IMR-90 (cell line): ENCODE data around the gene SLC66A3. TPM values are rescaled to one million over a fixed set of nuclear protein-coding genes. Genes with fewer than 3 reads are reported as not detected.

Source experiments
- ATAC-seq: fragments of 200-7000 bp; cut with Tn5 transposase; 2 replicates; pipeline ENCODE4 v1.9.1; 2020; ENCODE audit warnings: low read depth, mild to moderate bottlenecking, moderate library complexity
- BruUV-seq: library from RNA; stranded (reverse); fragments of 400-500 nt; replicated peaks from 2 replicates; lab custom pipeline; 2021; lab: Mats Ljungman, UMichigan
- CTCF ChIA-PET: fragments of 300-600 bp; formaldehyde crosslinking; extraction: SDS; loops from one replicate; lab custom pipeline; 2021; ENCODE audit warnings: antibody characterized with exemption; lab: Yijun Ruan, JAX
- POLR2A ChIA-PET: fragments of 300-600 bp; sonication (Branson Sonifier 250); formaldehyde crosslinking; loops from one replicate; lab custom pipeline; 2022; ENCODE audit warnings: antibody characterized with exemption; ENCODE audit not compliant: unreplicated experiment; lab: Charles Lee
- DNase-seq: peaks from one replicate; pipeline ENCODE4 v3.0.0; 2013
- H2AFZ ChIP-seq: replicated peaks from 2 replicates; pipeline ENCODE3; 2013; ENCODE audit warnings: low read length, mild to moderate bottlenecking; ENCODE audit not compliant: poor library complexity
- H2AK5ac ChIP-seq: 2 replicates; pipeline ENCODE4 v1.6.1; 2013; ENCODE audit warnings: low read depth, low read length, inconsistent platforms
- H2AK9ac ChIP-seq: replicated peaks from 2 replicates; pipeline ENCODE3; 2013; ENCODE audit warnings: mild to moderate bottlenecking, low read depth, low read length, moderate library complexity; ENCODE audit not compliant: poor library complexity
- H2BK120ac ChIP-seq: 2 replicates; pipeline ENCODE4 v1.6.1; 2013; ENCODE audit warnings: low read depth, low read length, inconsistent platforms
- H2BK15ac ChIP-seq: 3 replicates; pipeline ENCODE4 v1.6.1; 2013; ENCODE audit warnings: low read depth, low read length, inconsistent platforms
- H2BK20ac ChIP-seq: 2 replicates; pipeline ENCODE4 v1.6.1; 2013; ENCODE audit warnings: low read depth, mild to moderate bottlenecking, inconsistent platforms, low read length, moderate library complexity
- H2BK5ac ChIP-seq: 2 replicates; pipeline ENCODE4 v1.6.1; 2013; ENCODE audit warnings: mild to moderate bottlenecking, low read depth, low read length, inconsistent platforms; ENCODE audit not compliant: poor library complexity, severe bottlenecking
- H3K14ac ChIP-seq: replicated peaks from 2 replicates; pipeline ENCODE4 v1.6.1; 2013; ENCODE audit warnings: low read depth, low read length, inconsistent platforms
- H3K18ac ChIP-seq: 2 replicates; pipeline ENCODE4 v1.6.1; 2013; ENCODE audit warnings: low read depth, low read length, control low read depth
- H3K23ac ChIP-seq: 2 replicates; pipeline ENCODE4 v1.6.1; 2013; ENCODE audit warnings: low read depth, low read length, inconsistent platforms
- H3K27ac ChIP-seq: 2 replicates; pipeline ENCODE4 v1.5.1; 2013; ENCODE audit warnings: mild to moderate bottlenecking, control low read depth, low read length; ENCODE audit not compliant: insufficient read depth
- H3K27me3 ChIP-seq: 2 replicates; pipeline ENCODE4 v1.6.1; 2013; ENCODE audit warnings: low read length; ENCODE audit not compliant: control insufficient read depth, insufficient read depth
- H3K36me3 ChIP-seq: 2 replicates; pipeline ENCODE4 v1.6.1; 2013; ENCODE audit warnings: low read length, mixed read lengths; ENCODE audit not compliant: control insufficient read depth, insufficient read depth
- H3K4ac ChIP-seq: 2 replicates; pipeline ENCODE4 v1.6.1; 2013; ENCODE audit warnings: low read depth, low read length, inconsistent platforms
- H3K4me1 ChIP-seq: 2 replicates; pipeline ENCODE4 v1.6.1; 2013; ENCODE audit warnings: low read length, mixed read lengths; ENCODE audit not compliant: control insufficient read depth, insufficient read depth
- H3K4me2 ChIP-seq: 2 replicates; pipeline ENCODE4 v1.6.1; 2013; ENCODE audit warnings: low read depth, mild to moderate bottlenecking, control low read depth, low read length, moderate library complexity
- H3K4me3 ChIP-seq: 2 replicates; pipeline ENCODE4 v1.5.1; 2013; ENCODE audit warnings: low read depth, mild to moderate bottlenecking, control low read depth, low read length, moderate library complexity; ENCODE audit not compliant: insufficient read depth
- H3K56ac ChIP-seq: 2 replicates; pipeline ENCODE4 v1.6.1; 2013; ENCODE audit warnings: low read length, inconsistent platforms; ENCODE audit not compliant: insufficient read depth; ENCODE audit errors: extremely low read depth
- H3K79me1 ChIP-seq, 2 experiments: 2 replicates each; pipeline ENCODE4 v1.6.1; 2013; ENCODE audit warnings: low read length in 2 of 2, inconsistent platforms in 1 of 2, low read depth in 1 of 2
- H3K9ac ChIP-seq: 2 replicates; pipeline ENCODE4 v1.6.1; 2013; ENCODE audit warnings: low read depth, low read length, control low read depth
- H3K9me1 ChIP-seq: 2 replicates; pipeline ENCODE4 v1.6.1; 2013; ENCODE audit warnings: low read length, inconsistent platforms; ENCODE audit not compliant: insufficient read depth
- H3K9me3 ChIP-seq: 2 replicates; pipeline ENCODE4 v1.6.1; 2013; ENCODE audit warnings: low read length; ENCODE audit not compliant: control insufficient read depth, insufficient read depth
- H4K20me1 ChIP-seq: 2 replicates; pipeline ENCODE4 v1.6.1; 2013; ENCODE audit warnings: low read length, inconsistent platforms; ENCODE audit not compliant: insufficient read depth
- H4K5ac ChIP-seq: 2 replicates; pipeline ENCODE4 v1.6.1; 2013; ENCODE audit warnings: mild to moderate bottlenecking, low read depth, low read length, control low read depth
- H4K8ac ChIP-seq, 2 experiments: 2 replicates each; pipeline ENCODE4 v1.6.1; 2013; ENCODE audit warnings: low read depth in 2 of 2, low read length in 2 of 2, control low read depth in 1 of 2, inconsistent platforms in 1 of 2
- H4K91ac ChIP-seq: 2 replicates; pipeline ENCODE4 v1.6.1; 2013; ENCODE audit warnings: low read depth, low read length, inconsistent platforms; ENCODE audit not compliant: insufficient read depth
- BHLHE40 ChIP-seq: fragments of 150-350 bp; IDR thresholded peaks from 2 replicates; pipeline ENCODE4 v1.6.1; 2016; ENCODE audit warnings: mild to moderate bottlenecking, low read depth, low read length
- CEBPB ChIP-seq: IDR thresholded peaks from 2 replicates; pipeline ENCODE4 v1.6.1; 2012; ENCODE audit warnings: low read depth, low read length, improper control_type of control experiment
- CHD1 ChIP-seq: IDR thresholded peaks from 2 replicates; pipeline ENCODE4 v1.6.1; 2012; ENCODE audit warnings: low read depth, low read length, improper control_type of control experiment
- CTCF ChIP-seq: conservative IDR thresholded peaks from 2 replicates; pipeline ENCODE4 v1.5.1; 2012; ENCODE audit warnings: mild to moderate bottlenecking, low read depth, low read length, improper control_type of control experiment
- MXI1 ChIP-seq: IDR thresholded peaks from 2 replicates; pipeline ENCODE4 v1.6.1; 2012; ENCODE audit warnings: low read depth, mild to moderate bottlenecking, low read length, moderate library complexity, borderline replicate concordance
- WGBS, 2 experiments: methylation state at CpG; one replicate each; pipeline versions ENCODE4 v1.1.5 to v1.1.7; 2013; ENCODE audit warnings: missing lambda C conversion rate in 2 of 2; ENCODE audit not compliant: insufficient read length in 1 of 2; ENCODE audit errors: extremely low coverage in 2 of 2; 5-methylcytosine and 5-hydroxymethylcytosine counted together
- dilution Hi-C: fragments of 300-500 bp; cut with HindIII; formaldehyde crosslinking; loops from one replicate; pipeline ENCODE4 v1.14.3; 2018; ENCODE audit warnings: low sequenced_read_pairs; ENCODE audit not compliant: unreplicated experiment
- in situ Hi-C: fragments of 300-500 bp; cut with MboI; formaldehyde crosslinking; loops from 3 replicates; pipeline ENCODE4 v1.14.3; 2019; ENCODE audit warnings: low sequenced_read_pairs, inconsistent platforms, mixed read lengths
- intact Hi-C: fragments of 100-400 bp; cut with micrococcal nuclease; formaldehyde crosslinking; loops from 2 replicates; pipeline ENCODE4 v1.10.0; 2022
- polyA plus RNA-seq, 3 experiments: library from polyadenylated mRNA; depleted of rRNA; stranded (reverse); fragments of >200 nt; gene quantifications; 2 replicates each; pipeline ENCODE4 v1.2.3, GENCODE V29; 2012; ENCODE audit warnings: low replicate concordance in 1 of 3
- total RNA-seq: library from RNA; depleted of rRNA; stranded (reverse); fragments of >200 nt; gene quantifications from 2 replicates; pipeline ENCODE4 v1.2.3, GENCODE V29; 2012
- TF ChIP-seq, protein P1 (sequence below): fragments of 150-350 bp; IDR thresholded peaks from 2 replicates; pipeline ENCODE4 v1.6.1; 2017; ENCODE audit warnings: mild to moderate bottlenecking, antibody characterized with exemption, low read length, low read depth

SLC66A3 gene
- total and polyA plus RNA-seq, 2 of the 4 experiments (the other 2 are of a cell fraction), result 18.1 to 25.2 TPM

DNA sequence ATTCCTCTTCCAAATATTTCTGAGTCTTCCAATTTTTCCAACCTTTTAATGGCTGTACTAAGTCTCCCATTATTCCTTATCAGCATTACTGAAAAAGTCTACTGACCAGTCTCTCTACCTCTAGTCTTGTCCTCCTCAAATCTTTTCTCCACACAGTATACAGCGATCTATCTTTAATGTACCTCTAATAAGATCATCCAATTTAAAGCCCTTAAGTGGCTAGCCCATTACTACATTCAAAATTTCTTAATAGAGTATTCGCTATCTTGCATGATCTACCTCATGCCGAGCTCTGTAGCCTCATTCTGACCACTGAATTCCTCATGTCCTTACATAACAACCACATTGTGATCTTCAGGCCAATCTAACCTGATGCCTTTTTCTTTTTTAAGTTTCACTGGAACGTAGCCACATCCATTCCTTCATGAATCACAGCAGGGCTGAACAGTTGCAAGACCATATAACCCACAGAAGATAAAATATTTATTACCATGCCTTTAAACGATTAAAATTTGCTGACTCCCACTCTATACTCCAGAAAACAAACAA, 57.9 kb downstream of the SLC66A3 start:
- Histone ChIP-seq H3K18ac (no peak overlapping the region), H2BK120ac (no peak overlapping the region), H3K9me3 (no peaks in the 10 kb centered on the region), H4K8ac (no peak overlapping the region), H3K79me1 (peaks cover 0 to 16% of the 10 kb centered on the region in 2 experiments; a peak in 2 of 4 replicates), H3K4me1 (no peaks in the 10 kb centered on the region), H4K20me1 (peaks cover 4% of the 10 kb centered on the region), H3K23ac (no peak overlapping the region), H3K27me3 (no peaks in the 10 kb centered on the region), H3K56ac (no peak overlapping the region), H3K9ac (no peak overlapping the region), H4K5ac (no peak overlapping the region), H4K91ac (no peak overlapping the region), H3K4me2 (no peak overlapping the region), H3K4ac (no peak overlapping the region), H2AK9ac (no peak overlapping the region), H3K36me3 (peaks cover 29% of the 10 kb centered on the region), H3K4me3 (no peak overlapping the region), H2BK5ac (no peak overlapping the region), H2AK5ac (no peak overlapping the region), H2AFZ (no peak overlapping the region), H3K9me1 (no peaks in the 10 kb centered on the region), H2BK15ac (no peak overlapping the region), H3K27ac (no peak overlapping the region), H3K14ac (no peak overlapping the region), H2BK20ac (no peak overlapping the region)
- ATAC-seq (no peak), DNase-seq (peak; percentile 61)
- TF ChIP-seq, protein P1, sequence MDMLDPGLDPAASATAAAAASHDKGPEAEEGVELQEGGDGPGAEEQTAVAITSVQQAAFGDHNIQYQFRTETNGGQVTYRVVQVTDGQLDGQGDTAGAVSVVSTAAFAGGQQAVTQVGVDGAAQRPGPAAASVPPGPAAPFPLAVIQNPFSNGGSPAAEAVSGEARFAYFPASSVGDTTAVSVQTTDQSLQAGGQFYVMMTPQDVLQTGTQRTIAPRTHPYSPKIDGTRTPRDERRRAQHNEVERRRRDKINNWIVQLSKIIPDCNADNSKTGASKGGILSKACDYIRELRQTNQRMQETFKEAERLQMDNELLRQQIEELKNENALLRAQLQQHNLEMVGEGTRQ, result no peak
- no peak for TF ChIP-seq BHLHE40
- no peak for TF ChIP-seq CHD1
- TF ChIP-seq MXI1, result no peak
- no peak for TF ChIP-seq CTCF
- no peak for TF ChIP-seq CEBPB
- POLR2A ChIA-PET, result no interaction called here
- 87% methylated on average over 3 of the region's 5 CpGs; no CpG with 5 or more reads in 1 of the 2 experiments for WGBS, 2 experiments
- CTCF ChIA-PET, result no interaction called here
- BruUV-seq, result no TSS peak
- dilution Hi-C loops (no loop called here), in situ Hi-C loops (no loop called here), intact Hi-C loops (no loop called here)
